ENCODE results near the gene CBX2.
A peak's percentile ranks its signal among the peaks of the same experiment; 100 is the strongest.

CBX2 gene

DNA sequence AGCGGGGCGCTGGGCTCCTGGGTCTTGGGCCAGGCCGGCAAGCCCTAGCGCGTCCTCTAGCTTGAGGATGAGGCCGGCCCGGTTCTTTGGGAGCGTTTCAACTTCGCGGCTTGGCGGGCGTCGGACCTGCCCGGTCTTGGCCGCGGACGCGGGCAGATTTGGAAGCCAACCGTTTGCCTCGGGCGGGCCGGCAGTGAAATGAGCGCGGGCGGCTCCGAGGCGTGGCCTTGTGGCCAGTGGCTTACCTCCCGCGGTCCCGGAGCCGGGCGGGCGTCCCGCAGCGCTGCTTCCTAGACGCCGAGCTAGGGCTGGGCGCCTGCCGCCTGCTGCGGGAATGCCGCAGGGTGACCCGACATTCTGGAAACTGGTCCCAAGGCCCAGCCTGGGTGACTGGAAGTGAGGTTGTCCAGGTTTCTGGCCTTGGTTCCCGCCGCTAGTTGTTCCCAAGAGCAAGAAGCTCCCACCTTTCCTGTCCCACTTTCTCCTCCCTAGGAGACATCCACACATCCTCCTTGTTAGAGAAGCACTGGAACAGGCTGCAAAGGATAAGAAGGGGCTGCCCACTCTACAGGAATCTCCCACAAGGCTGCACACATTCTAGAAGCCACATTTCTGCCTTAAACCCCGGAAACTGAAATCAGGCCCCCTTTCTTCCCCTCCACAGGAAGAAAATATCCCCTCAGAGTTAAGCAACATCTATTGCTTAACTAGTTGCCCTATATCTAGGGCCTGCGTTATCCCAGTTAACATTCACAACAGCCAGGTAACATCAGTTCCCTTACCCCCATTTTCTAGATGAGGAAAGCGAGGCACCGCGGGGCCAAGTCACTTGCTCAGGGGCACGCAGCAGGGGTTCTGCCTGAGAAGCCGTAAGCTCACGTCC lies 23.4 kb downstream of the CBX2 start:
- no peak for DNase-seq

DNA sequence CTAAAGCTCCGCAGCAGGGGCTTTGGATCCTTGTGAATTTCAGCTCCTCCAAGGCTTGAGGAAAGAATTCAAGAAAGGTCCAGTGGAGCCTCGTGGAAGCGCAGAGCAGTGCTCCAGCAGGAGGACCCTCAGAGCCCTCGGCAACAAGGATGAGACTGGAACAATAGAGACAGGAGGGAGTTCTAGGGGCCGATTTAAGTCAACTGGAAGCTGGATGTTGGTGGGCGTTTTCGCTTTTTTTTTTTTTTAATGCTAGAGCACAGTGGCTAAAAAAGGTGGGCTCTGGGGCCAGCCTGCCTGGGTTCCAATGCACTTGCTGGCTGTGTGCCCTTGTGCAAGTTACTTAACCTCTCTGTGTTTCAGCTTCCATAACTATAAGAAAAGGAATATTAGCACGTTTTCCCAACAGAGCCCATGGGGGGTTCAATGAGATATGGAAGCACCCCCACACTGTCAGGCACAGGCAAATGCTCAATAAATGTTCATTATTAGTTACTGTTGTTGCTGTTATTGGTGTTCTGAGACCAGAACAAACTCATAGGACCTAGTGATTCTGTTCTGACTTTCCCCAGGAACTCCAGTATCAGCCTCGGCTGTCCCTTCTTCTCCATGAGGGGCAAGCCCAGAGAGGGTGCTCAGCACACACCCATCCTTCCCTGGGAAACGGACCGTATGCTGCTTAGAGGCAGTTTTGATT lies 24.2 kb downstream of the CBX2 start:
- no peak for DNase-seq

- no peak for DNase-seq
Observed at GRCh38 chr17:79802736-79803420, 24.9 kb downstream of the CBX2 start.

DNA sequence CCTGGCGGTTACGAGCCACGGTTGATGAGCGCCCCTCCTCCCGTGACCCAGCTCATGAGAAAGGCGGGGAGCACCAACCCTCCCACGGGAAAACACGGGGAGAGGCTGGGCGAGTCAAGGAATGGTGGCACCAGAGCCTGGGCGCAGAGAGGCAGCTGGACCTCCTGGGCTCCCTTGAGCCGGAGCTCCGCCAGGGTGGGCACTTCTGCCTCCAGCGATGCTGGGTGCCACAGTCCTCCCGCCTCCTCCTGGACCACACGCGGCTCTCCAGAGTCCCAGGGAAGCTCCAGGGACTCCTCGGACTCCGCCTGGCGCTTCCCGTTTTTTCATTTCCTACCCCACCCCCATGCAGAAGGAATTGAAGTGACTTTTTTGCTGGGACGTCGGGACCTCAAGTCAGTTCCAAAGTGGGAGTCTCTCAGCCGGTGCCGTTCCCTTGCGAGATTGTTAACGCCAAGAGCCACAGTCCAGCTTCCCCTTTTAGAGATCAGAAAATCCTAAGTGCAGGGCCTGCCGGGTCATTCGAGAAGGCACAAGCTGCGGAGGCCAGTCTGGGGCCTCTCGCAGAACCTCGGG lies 25.6 kb downstream of the CBX2 start:
- no peak for DNase-seq

DNA sequence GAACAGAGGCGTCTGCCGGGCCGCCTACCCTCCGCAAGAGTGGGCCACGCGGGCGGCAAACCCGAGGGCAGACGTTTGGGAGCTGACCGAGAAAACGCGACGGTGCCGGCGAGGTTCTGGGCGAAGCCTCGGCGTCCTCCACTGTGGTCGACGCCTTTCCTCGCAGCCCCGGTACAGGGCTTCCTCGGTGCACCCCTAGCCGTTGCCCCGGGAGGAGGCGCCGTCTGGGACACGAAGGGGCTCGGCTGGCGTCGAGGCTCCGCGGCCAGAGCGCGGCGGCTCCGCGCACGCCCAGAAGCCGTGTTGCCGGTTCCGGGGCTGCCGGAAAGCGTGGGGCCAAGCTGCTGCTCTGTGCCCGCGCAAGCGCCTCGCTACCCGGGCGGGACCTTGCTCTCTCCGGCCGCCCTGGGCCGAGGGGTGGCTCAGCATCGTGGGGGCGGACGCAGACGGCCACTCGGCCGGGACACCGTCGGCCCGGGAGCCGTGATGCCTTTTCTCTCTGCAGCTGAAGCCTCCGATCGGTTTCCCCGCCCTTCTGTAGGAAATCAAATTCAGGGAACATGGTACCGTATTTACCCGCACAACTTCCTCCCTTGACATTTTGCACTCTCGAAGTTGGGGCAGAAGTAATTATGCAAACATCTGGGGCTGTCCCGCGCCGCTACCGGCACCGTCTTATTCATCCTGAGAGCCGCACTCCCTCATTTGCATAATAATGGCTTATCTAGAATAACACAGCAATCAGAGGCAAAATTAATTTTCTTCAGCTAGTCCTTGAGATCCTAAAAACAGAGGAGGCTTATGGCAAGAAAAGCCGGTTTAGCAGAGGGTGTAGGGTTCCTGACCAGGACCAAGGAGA lies 26.3 kb downstream of the CBX2 start:
- DNase-seq = peak; percentile 49

DNA sequence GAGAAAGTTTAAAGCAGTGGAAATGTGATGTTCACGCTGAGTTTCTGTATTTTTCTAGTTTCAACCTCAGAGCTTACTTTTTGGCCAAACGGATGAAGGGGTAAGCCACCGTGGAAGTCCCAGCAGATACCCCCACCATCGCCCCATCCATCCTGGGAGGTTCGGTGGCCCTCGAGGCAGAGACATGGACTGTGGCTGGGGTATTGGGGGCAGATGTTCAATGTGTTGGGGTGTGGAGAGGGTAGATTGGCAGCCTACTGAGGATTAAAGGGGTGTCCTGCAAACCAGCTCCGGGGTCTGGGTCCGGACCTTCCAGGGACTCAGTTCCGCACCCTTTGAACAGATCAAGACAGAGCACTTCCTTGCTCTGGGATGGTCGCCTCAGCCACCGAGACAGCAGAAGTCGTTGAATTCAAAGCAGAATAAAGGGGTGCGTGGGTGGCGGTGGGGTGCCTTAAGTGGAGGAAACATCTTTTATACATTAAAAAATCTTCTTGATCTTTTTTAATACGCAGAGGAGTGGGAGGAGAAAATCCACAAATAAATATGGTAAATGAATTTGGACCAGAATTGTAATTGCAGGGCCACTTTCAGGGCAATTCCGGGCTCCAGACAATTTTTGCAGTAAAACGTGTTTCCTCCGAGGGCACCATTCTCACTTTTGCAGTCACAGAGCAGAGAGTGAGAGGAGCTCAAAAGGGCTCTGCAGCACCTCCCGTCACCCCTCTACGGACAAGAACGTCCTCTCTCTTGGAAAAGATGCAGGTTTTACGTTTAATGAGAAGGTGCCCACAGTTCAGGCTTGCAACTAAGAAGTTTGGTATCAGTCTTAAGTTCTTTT lies 27.1 kb downstream of the CBX2 start:
- no peak for DNase-seq

- DNase-seq = no peak
Observed at GRCh38 chr17:79806446-79806760, 28.5 kb downstream of the CBX2 start.

DNA sequence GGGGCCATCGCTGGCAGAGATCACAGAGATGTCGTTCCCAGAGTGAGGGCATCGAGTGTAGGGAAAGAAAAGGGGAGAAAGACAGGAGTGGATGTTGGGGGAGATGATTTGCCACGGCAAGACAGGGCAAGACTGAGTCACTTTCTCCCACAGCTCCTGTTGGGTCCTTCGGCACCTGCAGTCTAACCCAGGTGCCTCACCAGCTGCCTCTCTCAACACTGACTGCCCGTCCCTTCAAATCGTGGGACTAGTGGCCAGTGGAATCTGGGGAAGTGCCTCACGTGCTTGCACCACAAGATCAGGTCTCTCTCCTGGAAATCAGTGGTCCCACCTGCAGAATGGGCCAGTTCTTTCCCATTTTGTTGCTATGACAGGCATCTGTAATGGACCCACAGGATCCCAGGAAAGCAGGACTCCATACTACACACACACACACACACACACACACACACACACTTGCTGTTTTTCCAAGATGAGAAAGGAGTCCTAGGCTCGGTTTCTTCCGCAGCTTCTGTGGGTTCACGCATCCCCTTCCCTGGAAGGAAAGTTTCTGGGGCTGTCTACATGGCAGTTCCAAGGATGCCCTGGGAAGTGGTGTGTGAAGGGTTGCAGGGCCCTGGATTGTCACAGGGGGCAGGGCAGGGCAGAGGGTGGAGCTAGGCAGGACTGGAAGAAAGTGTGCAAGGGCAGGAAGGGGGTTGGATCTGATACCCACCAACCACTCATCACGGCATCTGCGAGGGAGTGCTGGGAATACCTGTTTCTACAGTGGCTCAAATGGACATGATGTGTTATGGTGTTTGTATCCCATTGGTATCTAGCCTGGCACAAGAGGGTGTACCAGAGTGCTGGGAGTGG lies 29.1 kb downstream of the CBX2 start:
- DNase-seq = no peak

- DNase-seq = no peak
Observed at GRCh38 chr17:79808763-79809529, 31.0 kb downstream of the CBX2 start.

DNA sequence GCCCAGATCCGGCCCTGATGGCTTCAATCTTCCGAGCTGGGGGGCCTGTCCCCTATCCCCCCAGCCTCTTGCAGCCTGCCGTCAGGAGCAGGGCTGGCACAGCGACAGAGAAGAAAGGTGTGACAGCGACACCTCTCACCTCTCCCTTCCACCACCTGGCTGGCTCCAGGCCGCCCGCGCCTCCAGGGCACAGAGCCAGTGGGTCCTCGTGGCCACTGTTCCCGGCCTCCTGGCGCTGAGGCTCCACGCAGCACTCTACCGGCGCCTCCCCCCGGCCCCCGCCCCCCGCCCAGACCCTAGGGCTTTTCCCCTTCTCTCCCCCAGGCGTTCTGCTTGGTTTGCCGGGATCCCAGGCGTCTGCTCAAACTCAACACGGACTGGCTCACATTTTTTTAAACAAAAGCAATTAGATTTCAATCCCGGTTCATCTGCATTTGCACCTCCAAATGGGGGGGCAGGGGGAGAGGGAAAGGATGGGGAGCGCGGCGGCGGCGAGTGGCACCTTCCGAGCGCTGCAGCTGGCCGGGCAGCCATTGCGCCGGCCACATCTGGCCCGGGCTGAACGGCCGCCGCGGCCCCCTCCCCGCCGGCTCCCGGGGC lies 31.7 kb downstream of the CBX2 start:
- no peak for DNase-seq

- peak; percentile 86 for DNase-seq
Observed at GRCh38 chr17:79810130-79811010, 32.4 kb downstream of the CBX2 start.

DNA sequence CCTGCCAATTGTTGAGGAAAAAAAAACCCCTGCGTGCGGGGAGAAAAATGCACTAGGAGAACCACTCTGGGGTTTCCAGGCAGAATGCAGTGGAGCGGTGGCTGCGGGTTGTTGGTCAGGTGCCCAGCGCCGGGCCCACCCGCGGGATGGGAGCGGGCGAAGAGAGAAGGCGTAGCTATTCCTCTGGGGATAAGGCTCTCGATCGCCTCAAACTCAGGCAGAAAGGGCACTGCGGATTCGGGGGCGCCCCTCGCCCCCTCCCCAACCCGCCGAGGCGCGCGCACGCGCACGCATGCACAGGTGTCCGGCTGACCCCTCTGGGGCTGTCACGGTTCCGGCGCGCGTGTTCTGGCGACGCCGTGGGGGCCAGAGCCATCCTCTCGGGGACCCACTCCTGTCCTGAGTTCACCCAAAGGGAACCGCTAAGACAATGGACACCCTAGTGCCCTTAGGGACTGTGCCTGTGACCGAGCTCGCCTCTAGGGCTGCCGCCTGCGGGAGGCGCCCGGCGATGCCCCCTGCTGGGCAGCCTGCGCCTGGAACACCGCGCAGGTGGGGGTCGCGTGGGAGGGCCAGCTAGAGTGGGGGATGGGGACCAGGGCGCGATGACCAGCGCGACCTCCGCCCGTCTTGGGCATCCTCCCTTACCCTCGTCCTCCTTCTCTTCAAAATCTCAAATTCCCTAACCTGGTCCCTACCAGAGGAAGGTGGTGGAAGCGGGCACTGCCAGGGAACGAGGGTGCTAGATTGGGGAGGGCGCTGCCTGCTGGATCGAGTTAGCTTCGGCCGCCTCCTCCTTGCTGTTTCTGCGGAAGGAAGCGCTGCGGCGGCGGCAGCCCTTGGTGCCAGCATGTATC lies 33.3 kb downstream of the CBX2 start:
- DNase-seq = peak; percentile 51

DNA sequence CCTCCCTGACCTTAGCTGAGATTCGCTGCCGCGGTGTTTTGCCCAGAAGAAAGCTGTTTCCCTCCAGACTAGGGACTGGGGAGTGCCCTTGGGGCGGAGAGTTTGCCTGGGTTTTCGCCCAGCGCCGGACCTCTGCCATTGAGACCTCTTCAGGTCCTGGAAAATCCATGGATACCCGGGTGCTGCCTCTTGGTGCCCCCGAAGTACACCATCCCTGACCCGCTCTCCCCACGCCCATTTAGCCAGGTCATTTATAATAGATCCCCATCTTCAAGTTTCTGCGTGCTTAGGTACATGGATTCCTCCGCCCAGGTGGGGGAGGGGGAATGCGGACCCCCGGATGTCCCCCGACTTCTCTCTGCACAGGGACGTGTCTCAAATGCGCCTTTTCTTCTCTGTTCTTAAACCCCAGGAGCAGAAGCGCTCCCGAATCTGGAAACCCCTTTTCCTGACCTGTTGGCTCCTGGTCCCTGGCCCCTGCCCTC lies 34.0 kb downstream of the CBX2 start:
- no peak for DNase-seq

- no peak for DNase-seq
Observed at GRCh38 chr17:79812353-79813258, 34.7 kb downstream of the CBX2 start.

GRCh38 chr17:79813297-79814126 lies 35.6 kb downstream of the CBX2 start:
- no peak for DNase-seq
